Natural killer cell (primary cell): ENCODE results near the gene C1QTNF9B. TPM values are rescaled to one million over a fixed set of nuclear protein-coding genes. Genes with fewer than 3 reads are reported as not detected.

Experiments
- ATAC-seq, 3 donors: fragments of 150-1000 bp in 2 of 3; fragments of 200-7000 bp in 1 of 3; cut with Tn5 transposase; 1 replicate in 1 of 3; 2 replicates in 2 of 3; pipeline ENCODE4 v1.10.0; 2021; ENCODE audit warnings: mild to moderate bottlenecking in 2 of 3, moderate library complexity in 2 of 3
- DNase-seq, 2 donors: peaks; one replicate each; pipeline versions ENCODE4 v3.0.0 to v3.0.0-alpha.2; 2013 to 2021; ENCODE audit warnings: mixed read lengths in 1 of 2
- H3K27ac ChIP-seq: one replicate; pipeline ENCODE4 v1.5.1; 2013; ENCODE audit warnings: mild to moderate bottlenecking, low read length
- H3K27me3 ChIP-seq: one replicate; pipeline ENCODE4 v1.6.1; 2013; ENCODE audit warnings: low read length; ENCODE audit not compliant: control insufficient read depth, insufficient read depth
- H3K36me3 ChIP-seq: one replicate; pipeline ENCODE4 v1.6.1; 2013; ENCODE audit warnings: low read length; ENCODE audit not compliant: control insufficient read depth, insufficient read depth
- H3K4me1 ChIP-seq: one replicate; pipeline ENCODE4 v1.6.1; 2013; ENCODE audit warnings: low read length; ENCODE audit not compliant: control insufficient read depth, insufficient read depth
- H3K4me3 ChIP-seq: one replicate; pipeline ENCODE4 v1.5.1; 2013; ENCODE audit warnings: low read length
- H3K9me3 ChIP-seq: one replicate; pipeline ENCODE4 v1.6.1; 2013; ENCODE audit warnings: low read length; ENCODE audit not compliant: control insufficient read depth, insufficient read depth
- H3K27ac Mint-ChIP-seq, 2 donors: one replicate each; pipeline ENCODE4 v1.8.0; 2022; ENCODE audit warnings: mild to moderate bottlenecking in 2 of 2, mixed read lengths in 2 of 2, moderate library complexity in 1 of 2
- H3K27me3 Mint-ChIP-seq, 2 donors: one replicate each; pipeline ENCODE4 v1.8.0; 2022; ENCODE audit warnings: low read depth in 2 of 2, mixed read lengths in 2 of 2
- H3K36me3 Mint-ChIP-seq: one replicate; pipeline ENCODE4 v1.8.0; 2022; ENCODE audit warnings: mixed read lengths
- H3K4me1 Mint-ChIP-seq, 2 donors: one replicate each; pipeline ENCODE4 v1.8.0; 2022; ENCODE audit warnings: mixed read lengths in 2 of 2
- H3K4me3 Mint-ChIP-seq: one replicate; pipeline ENCODE4 v1.8.0; 2022; ENCODE audit warnings: mild to moderate bottlenecking, moderate library complexity, mixed read lengths
- H3K9me3 Mint-ChIP-seq, 2 donors: one replicate each; pipeline ENCODE4 v1.8.0; 2022; ENCODE audit warnings: mixed read lengths in 2 of 2
- WGBS: methylation state at CpG from one replicate; pipeline ENCODE4 v1.1.7; 2013; ENCODE audit warnings: missing lambda C conversion rate; ENCODE audit not compliant: insufficient coverage; 5-methylcytosine and 5-hydroxymethylcytosine counted together
- intact Hi-C: fragments of 100-400 bp; cut with micrococcal nuclease; formaldehyde crosslinking; loops from one replicate; pipeline ENCODE4 v1.14.2; 2022
- total RNA-seq, 4 donors: library from RNA; stranded (reverse); fragments of 120-200 nt in 1 of 4; gene quantifications; one replicate each; pipeline versions ENCODE4 v1.2.3 to v1.2.4, GENCODE V29; 2013 to 2022
- TF ChIP-seq, protein P1 (sequence below): fragments of 200-600 bp; IDR thresholded peaks from one replicate; pipeline ENCODE4 v1.8.0; 2022; ENCODE audit warnings: antibody characterized with exemption

Gene C1QTNF9B
- total RNA-seq, 3 donors from 2014 or later (not counting 1 experiment from before 2014, with no cell fraction given): not detected

DNA sequence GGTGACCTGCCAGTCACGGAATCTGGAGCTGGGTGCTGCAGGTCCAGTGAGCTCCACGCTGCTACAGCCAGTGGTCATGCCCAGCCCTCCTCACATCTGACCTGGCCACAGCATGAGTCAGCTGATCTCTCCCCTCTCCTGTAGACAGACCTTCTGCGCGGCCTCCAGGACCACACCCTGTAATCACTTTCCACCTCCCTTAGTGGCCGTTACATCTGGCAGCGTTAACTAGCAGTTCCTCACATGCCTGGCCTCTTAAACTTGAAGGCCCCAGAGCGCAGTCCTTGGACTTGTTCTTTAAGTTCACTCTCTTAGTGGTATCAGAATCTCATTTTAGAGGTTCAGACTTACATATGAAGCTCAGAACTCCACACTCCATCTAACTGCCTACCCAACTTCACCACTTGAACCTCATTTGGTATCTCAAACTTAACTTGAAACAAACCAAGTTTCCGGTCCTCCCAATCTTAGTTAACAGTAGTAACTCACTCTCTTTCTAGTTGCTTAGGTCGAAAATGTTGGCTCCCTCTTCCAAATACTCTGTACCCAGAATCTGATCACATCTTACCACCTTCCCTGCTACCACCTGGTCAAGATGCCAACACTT is 30.8 kb downstream of the C1QTNF9B start:
- Mint-ChIP-seq H3K4me1 (no peaks in the 10 kb centered on the region), H3K36me3 (no peaks in the 10 kb centered on the region), H3K9me3 (no peaks in the 10 kb centered on the region), H3K27ac (no peak overlapping the region), H3K27me3 (no peaks in the 10 kb centered on the region), H3K4me3 (no peak overlapping the region)
- Histone ChIP-seq H3K4me3 (no peak overlapping the region), H3K9me3 (no peaks in the 10 kb centered on the region), H3K27me3 (no peaks in the 10 kb centered on the region), H3K4me1 (no peaks in the 10 kb centered on the region), H3K27ac (no peak overlapping the region), H3K36me3 (peaks cover 6% of the 10 kb centered on the region)
- TF ChIP-seq, protein P1, sequence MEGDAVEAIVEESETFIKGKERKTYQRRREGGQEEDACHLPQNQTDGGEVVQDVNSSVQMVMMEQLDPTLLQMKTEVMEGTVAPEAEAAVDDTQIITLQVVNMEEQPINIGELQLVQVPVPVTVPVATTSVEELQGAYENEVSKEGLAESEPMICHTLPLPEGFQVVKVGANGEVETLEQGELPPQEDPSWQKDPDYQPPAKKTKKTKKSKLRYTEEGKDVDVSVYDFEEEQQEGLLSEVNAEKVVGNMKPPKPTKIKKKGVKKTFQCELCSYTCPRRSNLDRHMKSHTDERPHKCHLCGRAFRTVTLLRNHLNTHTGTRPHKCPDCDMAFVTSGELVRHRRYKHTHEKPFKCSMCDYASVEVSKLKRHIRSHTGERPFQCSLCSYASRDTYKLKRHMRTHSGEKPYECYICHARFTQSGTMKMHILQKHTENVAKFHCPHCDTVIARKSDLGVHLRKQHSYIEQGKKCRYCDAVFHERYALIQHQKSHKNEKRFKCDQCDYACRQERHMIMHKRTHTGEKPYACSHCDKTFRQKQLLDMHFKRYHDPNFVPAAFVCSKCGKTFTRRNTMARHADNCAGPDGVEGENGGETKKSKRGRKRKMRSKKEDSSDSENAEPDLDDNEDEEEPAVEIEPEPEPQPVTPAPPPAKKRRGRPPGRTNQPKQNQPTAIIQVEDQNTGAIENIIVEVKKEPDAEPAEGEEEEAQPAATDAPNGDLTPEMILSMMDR: no peak
- ATAC-seq: peak in 1 of 3 donors; percentile 70
- intact Hi-C loops: no loop called here
- no peak for DNase-seq
- WGBS: 88% methylated on average over 9 of the region's 9 CpGs

DNA sequence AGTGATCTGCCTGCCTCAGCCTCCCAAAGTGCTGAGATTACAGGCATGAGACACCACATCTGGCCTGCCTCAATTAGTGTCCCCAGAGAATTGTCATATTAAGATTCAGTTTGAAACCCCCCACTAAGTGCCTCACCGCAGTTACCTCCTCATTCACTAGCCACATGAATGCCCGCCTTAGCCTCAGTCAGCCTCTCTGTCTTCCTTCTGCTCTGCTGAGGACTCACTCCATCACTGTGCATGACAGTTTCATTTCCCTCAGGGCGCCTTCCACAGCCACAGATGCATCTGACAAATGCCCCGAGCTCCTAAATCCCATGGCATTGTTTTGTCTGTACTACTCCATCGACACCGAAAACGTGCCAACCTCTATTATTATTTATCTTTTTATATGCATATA is 31.4 kb downstream of the C1QTNF9B start:
- Histone ChIP-seq H3K36me3 (peaks cover 6% of the 10 kb centered on the region), H3K4me1 (no peaks in the 10 kb centered on the region), H3K27me3 (no peaks in the 10 kb centered on the region), H3K4me3 (no peak overlapping the region), H3K27ac (no peak overlapping the region), H3K9me3 (no peaks in the 10 kb centered on the region)
- no peak overlapping the region for H3K4me3 Mint-ChIP-seq
- DNase-seq: no peak
- H3K27me3 Mint-ChIP-seq: no peaks in the 10 kb centered on the region
- intact Hi-C loops: no loop called here
- no peaks in the 10 kb centered on the region for H3K36me3 Mint-ChIP-seq
- ATAC-seq: no peak
- TF ChIP-seq, protein P1: no peak
- no peaks in the 10 kb centered on the region for H3K4me1 Mint-ChIP-seq
- H3K9me3 Mint-ChIP-seq: no peaks in the 10 kb centered on the region
- H3K27ac Mint-ChIP-seq: no peak overlapping the region
- 81% methylated on average over 7 of the region's 7 CpGs for WGBS

DNA sequence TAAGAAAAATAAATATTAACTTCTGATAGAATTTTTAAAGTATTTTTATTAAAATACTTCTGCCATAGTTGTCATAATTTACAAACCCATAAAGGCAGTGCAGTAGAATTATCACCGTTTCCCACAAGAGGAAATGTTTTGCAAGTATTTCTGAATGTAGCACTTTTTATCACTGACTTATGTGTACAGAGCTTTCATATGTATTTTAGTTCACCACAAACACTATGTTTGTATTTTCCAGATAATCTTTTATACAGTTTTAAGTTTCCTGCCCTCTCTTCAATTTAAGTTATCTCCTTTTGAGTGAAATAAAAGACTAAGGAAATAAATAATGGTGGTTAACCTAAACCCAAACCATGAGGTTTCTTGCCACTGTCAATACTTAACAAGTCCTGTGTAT is 32.3 kb downstream of the C1QTNF9B start:
- H3K36me3 Mint-ChIP-seq: no peaks in the 10 kb centered on the region
- H3K27ac Mint-ChIP-seq: peak overlapping the region in 1 of 2 donors; percentile 35

More for the DNA sequence above, 32.3 kb downstream of the C1QTNF9B start:
- Histone ChIP-seq H3K36me3 (peaks cover 8% of the 10 kb centered on the region), H3K4me1 (no peaks in the 10 kb centered on the region), H3K4me3 (no peak overlapping the region), H3K27me3 (no peaks in the 10 kb centered on the region), H3K9me3 (no peaks in the 10 kb centered on the region), H3K27ac (no peak overlapping the region)
- Mint-ChIP-seq H3K4me3 (no peak overlapping the region), H3K27me3 (no peaks in the 10 kb centered on the region), H3K9me3 (no peaks in the 10 kb centered on the region), H3K4me1 (no peaks in the 10 kb centered on the region)
- TF ChIP-seq, protein P1: no peak
- no peak for DNase-seq
- no CpG with 5 or more reads among the region's 1 CpG for WGBS
- intact Hi-C loops: no loop called here
- ATAC-seq: peak in 1 of 3 donors; percentile 22
